ENCODE results near the gene GREM2.

The GREM2 gene

GRCh38 chr1:240610636-240611035, 1.3 kb downstream of the GREM2 start:
- no peak for DNase-seq (ENCODE audit: low spot score)

- DNase-seq (ENCODE audit: low spot score) = no peak
Observed at GRCh38 chr1:240609527-240610060, 2.4 kb downstream of the GREM2 start.

DNA sequence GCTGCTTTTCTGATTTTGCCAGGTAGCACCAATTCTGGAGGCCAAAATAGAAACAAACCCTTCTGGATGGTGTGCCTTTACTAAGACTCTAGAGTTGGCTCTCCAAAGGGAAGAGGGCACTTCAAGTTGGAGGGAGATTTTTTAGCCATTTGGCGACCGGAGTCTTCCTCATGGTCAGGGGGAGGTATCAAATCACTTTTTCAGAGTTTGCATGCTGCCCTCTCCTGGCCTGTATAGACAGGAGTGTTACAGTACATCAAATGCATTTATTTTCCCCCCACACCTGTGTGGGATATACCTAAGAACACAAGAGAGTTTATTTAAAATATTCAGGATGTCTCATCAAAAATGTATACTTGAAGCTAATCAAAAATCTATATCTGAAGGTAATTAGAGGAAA, 3.2 kb downstream of the GREM2 start:
- DNase-seq (ENCODE audit: low spot score) = no peak

DNA sequence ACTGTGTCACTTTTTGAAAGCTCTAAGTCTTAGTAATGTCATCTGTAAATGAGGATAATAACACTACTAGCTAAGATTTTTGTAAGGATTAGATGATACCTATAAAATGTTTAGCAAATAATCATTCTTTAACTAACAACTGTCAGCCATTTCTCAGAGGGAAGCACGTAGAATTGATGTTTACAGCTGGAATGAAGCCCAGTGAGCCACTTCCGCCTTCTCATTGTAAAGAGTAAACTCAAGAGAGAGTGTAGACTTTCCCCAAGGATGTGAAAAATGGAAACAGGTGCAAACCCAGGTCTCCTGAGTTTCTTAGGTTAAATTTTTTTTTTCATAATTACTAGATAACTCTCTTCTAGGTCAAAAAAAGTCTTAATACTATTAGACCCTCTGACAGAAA, 4.9 kb downstream of the GREM2 start:
- no peak for DNase-seq (ENCODE audit: low spot score)

DNA sequence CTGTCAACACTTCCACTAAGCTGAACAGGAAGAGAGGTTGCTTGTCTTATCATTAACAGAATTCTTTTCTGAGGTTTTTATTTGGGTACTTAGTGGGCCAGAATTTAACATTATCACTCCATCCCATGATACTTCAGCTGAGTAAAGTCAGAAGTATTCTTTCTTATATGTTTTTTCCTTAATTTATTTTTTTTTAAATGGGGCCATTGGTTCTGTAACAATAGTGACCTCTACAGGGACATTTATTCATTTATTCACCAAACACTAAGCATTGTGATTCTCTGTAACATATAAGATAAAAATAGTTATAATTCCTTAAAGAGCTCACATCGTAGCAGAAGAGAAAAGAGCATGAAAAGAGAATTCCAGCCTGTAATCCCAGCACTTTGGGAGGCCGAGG, 9.8 kb downstream of the GREM2 start:
- DNase-seq (ENCODE audit: low spot score) = no peak

- no peak for DNase-seq (ENCODE audit: low spot score)
Observed at GRCh38 chr1:240599830-240600229, 12.1 kb downstream of the GREM2 start.

GRCh38 chr1:240599299-240599698, 12.7 kb downstream of the GREM2 start:
- DNase-seq (ENCODE audit: low spot score) = no peak

DNA sequence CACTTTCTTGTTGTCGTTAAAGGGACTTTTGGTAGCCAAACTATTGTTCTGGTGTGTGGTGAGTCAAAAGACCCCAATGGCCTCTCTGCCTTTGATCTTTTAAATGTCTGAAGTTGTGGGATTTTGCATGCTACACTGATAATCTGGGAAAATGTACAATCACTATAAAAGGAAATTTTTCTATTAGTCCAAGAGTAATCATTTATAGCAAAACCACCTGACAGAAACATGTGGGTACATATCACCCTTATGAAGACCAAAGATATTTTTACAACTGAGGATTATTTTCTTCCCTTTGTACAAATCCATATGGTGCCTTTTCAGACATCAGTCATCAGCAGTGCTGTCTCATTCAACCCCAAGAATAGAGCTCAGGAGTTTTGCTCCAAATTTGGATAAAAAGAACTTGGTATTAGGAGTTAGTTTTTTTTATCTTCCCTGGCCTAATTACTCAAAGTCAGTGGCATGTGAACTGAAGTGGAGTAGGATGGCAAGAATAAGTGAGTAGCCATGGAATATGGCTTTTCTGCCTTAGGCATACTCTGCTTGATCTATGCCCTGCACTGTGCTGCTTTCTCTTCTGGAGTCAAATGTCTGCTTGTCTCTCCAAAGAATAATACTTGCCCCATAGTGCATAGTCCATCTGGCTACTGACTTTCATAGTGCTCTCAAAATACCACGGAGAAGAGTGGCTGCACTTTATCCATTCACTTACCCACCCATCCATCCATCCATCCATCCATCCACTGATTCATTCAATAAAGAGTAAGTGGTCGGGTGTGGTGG, 13.5 kb downstream of the GREM2 start:
- DNase-seq (ENCODE audit: low spot score) = no peak

DNA sequence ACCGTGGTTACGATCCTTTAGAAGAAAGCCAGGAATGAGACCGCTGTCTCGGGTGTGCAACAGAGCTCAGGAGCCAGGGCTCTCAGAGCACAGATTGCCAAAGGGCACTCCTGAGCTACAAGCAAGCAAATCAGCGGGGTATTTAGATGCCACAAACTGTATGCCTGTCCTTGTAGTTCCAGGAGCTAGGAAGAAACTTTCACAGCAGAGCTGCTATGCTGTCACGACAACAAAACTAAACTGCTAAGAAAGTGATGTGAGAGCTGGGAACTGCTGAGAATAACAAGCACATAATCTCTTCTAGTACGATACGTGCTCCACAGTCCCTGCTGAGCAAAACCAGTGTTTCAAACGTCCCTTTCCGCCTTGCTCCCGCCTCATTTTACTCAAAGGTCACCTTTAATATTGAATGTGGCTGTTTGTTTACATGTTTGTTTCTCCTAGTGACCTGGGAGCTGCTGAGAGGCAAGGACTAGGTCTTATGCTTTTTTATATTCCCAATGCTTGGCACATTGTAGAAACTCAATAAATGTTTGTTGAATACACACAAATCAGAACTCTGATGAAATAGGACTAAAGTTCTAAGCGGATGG, 14.7 kb downstream of the GREM2 start:
- no peak for DNase-seq (ENCODE audit: low spot score)

- DNase-seq (ENCODE audit: low spot score) = no peak
Observed at GRCh38 chr1:240595476-240595875, 16.5 kb downstream of the GREM2 start.

- DNase-seq (ENCODE audit: low spot score) = no peak
Observed at GRCh38 chr1:240591564-240591963, 20.4 kb downstream of the GREM2 start.

- no peak for DNase-seq (ENCODE audit: low spot score)
Observed at GRCh38 chr1:240591078-240591477, 20.9 kb downstream of the GREM2 start.

GRCh38 chr1:240589585-240590110, 22.3 kb downstream of the GREM2 start:
- DNase-seq (ENCODE audit: low spot score) = no peak

- no peak for DNase-seq (ENCODE audit: low spot score)
Observed at GRCh38 chr1:240586006-240586405, 25.9 kb downstream of the GREM2 start.

GRCh38 chr1:240582953-240583352, 29.0 kb downstream of the GREM2 start:
- DNase-seq (ENCODE audit: low spot score) = no peak

GRCh38 chr1:240579511-240579910, 32.4 kb downstream of the GREM2 start:
- no peak for DNase-seq (ENCODE audit: low spot score)

GRCh38 chr1:240577095-240577494, 34.9 kb downstream of the GREM2 start:
- no peak for DNase-seq (ENCODE audit: low spot score)

GRCh38 chr1:240575981-240576662, 35.8 kb downstream of the GREM2 start:
- no peak for DNase-seq (ENCODE audit: low spot score)

- DNase-seq (ENCODE audit: low spot score) = no peak
Observed at GRCh38 chr1:240572328-240572727, 39.6 kb downstream of the GREM2 start.

GRCh38 chr1:240571782-240572181, 40.2 kb downstream of the GREM2 start:
- DNase-seq (ENCODE audit: low spot score) = no peak

DNA sequence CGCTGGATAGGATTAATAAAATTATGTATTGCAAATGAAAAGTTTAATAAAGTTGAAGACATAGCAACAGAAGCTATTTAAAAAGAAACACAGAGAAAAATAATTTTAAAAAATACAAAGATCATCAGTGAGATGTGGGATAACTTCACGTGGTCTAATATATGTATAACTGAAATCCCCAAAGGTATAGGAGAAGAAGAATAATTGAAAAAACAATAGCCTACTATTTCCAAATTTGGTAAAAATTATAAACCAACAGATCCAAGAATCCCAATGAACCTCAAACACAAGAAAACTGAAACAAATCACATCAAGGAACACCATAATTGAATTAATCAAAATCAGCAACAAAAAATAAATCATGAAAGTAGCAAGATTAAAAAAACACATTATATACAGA, 44.9 kb downstream of the GREM2 start:
- no peak for DNase-seq (ENCODE audit: low spot score)

DNA sequence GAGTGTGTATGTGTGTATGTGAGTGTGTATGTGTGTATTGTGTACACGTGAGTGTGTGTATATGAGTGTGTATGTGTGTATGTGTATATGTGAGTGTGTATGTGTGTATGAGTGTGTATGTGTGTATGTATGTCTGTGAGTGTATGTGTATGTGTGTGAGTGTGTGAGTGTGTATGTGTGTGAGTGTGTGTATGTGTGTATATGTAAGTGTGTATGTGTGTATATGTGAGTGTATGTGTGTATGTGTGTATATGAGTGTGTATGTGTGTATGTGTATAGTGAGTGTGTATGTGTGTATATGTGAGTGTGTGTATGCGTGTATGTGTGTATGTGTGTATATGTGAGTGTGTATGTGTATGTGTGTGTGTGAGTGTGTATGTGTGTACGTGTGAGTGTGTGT, 49.2 kb downstream of the GREM2 start:
- DNase-seq (ENCODE audit: low spot score) = no peak

GRCh38 chr1:240562111-240562590, 49.8 kb downstream of the GREM2 start:
- DNase-seq (ENCODE audit: low spot score) = no peak

Data from kidney capillary endothelial cell (primary cell).